SK-N-MC (cell line): ENCODE measurements around the gene EIF6.

ENCODE experiments used
- DNase-seq: peaks from one replicate; pipeline ENCODE4 v3.0.0-alpha.2; 2011; ENCODE audit warnings: low read depth, low spot score
- H3K27ac ChIP-seq: fragments of 200-600 bp; sonication (generic); 2 replicates; pipeline ENCODE4 v1.5.1; 2016; ENCODE audit warnings: mixed run types
- H3K36me3 ChIP-seq: fragments of 200-600 bp; sonication (generic); 2 replicates; pipeline ENCODE4 v1.6.1; 2017; ENCODE audit warnings: antibody characterized with exemption, low read length, mixed read lengths; ENCODE audit not compliant: insufficient read depth
- H3K4me3 ChIP-seq: fragments of 200-600 bp; sonication (generic); 2 replicates; pipeline ENCODE4 v1.5.1; 2016
- H3K9ac ChIP-seq: fragments of 200-600 bp; sonication (generic); 2 replicates; pipeline ENCODE4 v1.8.0; 2017; ENCODE audit warnings: mixed run types, mixed read lengths; ENCODE audit not compliant: insufficient read length
- H3K9me3 ChIP-seq: fragments of 200-600 bp; sonication (generic); 2 replicates; pipeline ENCODE4 v1.6.1; 2017; ENCODE audit warnings: low read depth, mild to moderate bottlenecking, antibody characterized with exemption, low read length, moderate library complexity, mixed read lengths
- EZH2 ChIP-seq: fragments of 200-600 bp; sonication (generic); IDR thresholded peaks from one replicate; pipeline ENCODE4 v1.6.1; 2017; ENCODE audit warnings: antibody characterized with exemption
- FOXP2 ChIP-seq: optimal IDR thresholded peaks from 2 replicates; pipeline ENCODE3; 2011; ENCODE audit warnings: mild to moderate bottlenecking, moderate library complexity; ENCODE audit not compliant: insufficient read depth; ENCODE audit errors: extremely low read length, control extremely low read depth
- POLR2AphosphoS5 ChIP-seq: IDR thresholded peaks from 2 replicates; pipeline ENCODE4 v1.6.1; 2012; ENCODE audit warnings: mild to moderate bottlenecking, low read depth, low read length, borderline replicate concordance

EIF6 gene

DNA sequence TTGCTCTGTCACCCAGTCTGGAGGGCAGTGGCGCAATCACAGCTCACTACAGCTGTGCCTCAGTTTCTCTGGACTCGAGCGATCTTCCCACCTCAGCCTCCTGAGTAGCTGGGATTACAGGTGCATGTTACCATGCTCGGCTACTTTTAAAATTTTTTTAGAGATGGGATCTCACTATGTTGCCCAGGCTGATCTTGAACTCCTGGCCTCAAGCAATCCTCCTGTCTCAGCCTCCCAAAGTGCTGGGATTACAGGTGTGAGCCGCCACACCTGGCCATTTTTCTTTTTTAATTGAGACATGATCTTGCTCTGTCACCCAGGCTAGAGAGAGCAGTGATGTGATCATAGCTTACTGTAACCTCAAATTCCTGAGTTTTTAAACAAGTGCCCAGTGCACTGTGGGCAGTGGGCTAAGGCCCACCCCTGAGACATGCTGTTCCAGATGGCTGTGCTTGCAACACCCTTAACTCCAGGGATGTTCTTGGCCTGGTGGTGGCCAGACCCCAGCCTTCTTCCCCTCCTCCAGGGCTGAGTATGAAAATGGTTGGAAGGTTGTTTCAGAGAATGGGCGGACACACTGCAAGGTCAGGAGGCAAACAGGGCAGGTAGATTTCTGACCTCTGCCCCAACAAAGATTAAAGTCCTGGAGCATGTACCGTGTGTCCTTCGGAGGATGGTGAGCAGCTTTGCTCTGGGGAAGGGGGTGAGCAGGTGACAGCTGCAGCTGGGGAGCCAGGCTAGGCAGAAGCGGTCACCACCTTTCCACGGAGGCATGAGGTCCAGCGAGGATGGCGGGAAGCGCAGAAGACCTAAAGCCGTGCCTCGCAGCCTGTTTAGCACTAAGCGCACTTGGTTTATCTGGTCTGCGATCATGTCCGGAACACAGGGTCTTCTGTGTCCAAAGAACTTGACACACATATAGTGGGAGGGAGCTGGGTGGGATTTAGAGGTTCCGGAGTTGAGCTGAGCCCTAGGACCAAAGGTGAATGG is 9.0 kb upstream of the EIF6 start:
- Histone ChIP-seq H3K36me3 (no peaks in the 10 kb centered on the region), H3K9ac (no peak overlapping the region), H3K9me3 (no peaks in the 10 kb centered on the region), H3K4me3 (no peak overlapping the region), H3K27ac (no peak overlapping the region)
- TF ChIP-seq POLR2AphosphoS5 (no peak), FOXP2 (no peak), EZH2 (no peak)
- DNase-seq = no peak

DNA sequence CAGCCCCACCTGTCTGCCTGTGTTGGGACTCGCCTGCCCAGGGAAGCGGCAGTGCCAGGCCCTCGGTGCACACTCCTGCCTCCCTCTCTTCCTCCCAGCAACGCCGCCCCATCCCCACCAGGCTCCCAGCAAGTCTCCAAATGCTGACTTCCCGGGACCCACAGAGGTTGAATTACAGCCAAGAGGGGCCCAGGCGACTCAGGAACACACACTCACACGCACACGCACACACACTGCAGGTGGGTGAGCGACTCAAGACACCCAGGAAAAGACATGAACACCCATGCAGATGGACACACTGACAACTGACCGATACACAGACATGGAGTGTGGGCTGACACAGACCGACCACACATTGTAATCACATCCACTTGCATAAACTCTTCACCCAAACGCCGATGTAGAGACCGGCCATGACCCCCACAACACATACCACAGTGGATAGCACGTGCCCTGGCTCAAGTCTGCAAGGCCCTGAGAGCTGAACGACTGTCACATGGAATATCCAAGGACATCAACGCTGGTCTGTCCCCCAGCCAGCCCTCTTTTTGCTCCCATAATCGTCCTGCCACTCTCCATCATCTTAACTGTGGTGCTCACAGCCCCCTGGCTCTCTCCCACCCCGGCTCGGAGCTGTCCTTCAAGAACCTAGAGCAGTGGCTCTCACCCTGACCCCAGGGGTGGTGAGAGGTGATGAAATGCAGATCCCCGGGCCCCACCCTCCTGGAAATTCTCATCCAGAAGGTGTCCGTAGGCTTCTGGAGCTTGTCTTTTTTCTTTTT is 8.1 kb upstream of the EIF6 start:
- no peak for DNase-seq
- Histone ChIP-seq H3K9me3 (no peaks in the 10 kb centered on the region), H3K27ac (no peak overlapping the region), H3K4me3 (no peak overlapping the region), H3K9ac (no peak overlapping the region), H3K36me3 (no peaks in the 10 kb centered on the region)
- no peak for TF ChIP-seq FOXP2
- TF ChIP-seq POLR2AphosphoS5 = no peak
- TF ChIP-seq EZH2 = no peak

DNA sequence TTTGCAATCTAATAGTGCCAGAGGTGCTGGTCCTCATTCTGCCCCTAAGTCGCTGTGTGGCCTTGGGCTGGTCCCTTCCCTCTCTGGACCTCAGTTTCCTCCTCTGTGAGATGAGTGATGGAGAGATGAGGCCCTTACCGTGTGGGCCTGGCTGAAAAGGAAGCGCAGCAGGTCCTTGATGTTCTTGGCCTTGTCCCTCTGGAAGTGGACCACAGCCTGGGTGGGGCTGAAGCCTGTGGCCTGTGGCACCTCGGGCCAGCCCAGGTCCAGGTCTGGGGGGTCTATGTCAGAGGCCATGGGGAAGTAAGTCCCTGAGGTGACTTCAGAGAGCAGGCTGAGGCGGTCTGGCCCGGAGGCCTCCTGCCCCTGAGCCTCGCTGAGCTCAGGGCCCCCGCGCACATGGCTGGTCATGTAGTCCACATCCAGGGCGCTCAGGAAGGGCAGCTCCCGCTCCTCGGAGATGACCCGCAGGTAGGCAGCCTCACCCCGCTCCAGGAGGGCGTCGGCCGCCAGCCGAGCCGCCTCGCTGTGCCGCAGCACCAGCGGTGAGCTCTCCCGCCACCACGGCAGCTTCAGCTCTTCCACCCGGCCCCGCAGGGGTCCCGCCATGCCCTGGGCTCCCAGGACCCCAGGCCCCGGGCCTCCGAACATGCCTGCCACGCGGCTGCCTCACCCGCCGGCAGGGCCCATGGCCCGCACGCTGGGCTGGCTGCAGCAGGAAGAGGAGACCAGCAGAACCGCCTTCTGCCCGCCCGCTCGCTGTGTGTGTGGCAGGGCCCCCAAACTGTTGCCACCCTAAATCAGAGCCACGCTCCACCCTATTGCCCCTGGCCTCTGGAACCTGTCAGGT is 7.3 kb upstream of the EIF6 start, which contains the start of gene FAM83C:
Gene FAM83C, minus strand, starts transcription at position 772 of the 850 bp plus-strand sequence. Its CDS starts 121 bp downstream, at position 651.
- TF ChIP-seq POLR2AphosphoS5 = no peak
- no peak for TF ChIP-seq FOXP2
- TF ChIP-seq EZH2 = no peak
- Histone ChIP-seq H3K9me3 (no peaks in the 10 kb centered on the region), H3K9ac (no peak within 1 kb of the TSS), H3K27ac (no peak within 1 kb of the TSS), H3K36me3 (no peaks in the 10 kb centered on the region), H3K4me3 (no peak within 1 kb of the TSS)
- no peak for DNase-seq

DNA sequence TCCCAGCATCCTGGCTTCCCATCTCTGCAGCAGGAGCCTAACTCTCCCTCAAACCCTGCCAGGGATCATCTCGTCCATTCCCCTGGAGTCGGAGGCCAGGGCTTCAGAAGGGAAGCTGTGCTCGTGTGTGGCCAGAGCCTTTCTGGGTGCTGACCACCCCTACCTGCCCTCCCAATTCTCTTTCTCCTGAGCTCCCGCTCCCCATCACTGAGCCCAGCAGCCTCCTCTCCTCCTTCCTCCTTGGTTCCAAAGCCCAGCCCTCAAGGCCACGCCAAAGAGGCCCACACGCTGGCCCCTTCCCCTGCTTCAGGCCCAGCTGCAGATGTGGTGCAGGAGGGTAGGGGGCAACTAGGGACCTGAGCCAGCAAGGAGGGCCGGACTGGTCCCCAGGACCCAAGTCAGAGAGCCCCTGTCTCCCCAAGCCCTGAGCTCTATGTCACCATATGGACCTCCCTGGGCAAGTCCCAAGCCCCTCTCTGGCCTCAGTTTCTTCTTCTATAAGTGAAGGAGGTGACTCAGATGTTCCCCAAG is 6.4 kb upstream of the EIF6 start:
- Histone ChIP-seq H3K9ac (no peak overlapping the region), H3K27ac (no peak overlapping the region), H3K9me3 (no peaks in the 10 kb centered on the region), H3K4me3 (no peak overlapping the region), H3K36me3 (no peaks in the 10 kb centered on the region)
- TF ChIP-seq POLR2AphosphoS5 (no peak), EZH2 (no peak), FOXP2 (no peak)
- DNase-seq = no peak

DNA sequence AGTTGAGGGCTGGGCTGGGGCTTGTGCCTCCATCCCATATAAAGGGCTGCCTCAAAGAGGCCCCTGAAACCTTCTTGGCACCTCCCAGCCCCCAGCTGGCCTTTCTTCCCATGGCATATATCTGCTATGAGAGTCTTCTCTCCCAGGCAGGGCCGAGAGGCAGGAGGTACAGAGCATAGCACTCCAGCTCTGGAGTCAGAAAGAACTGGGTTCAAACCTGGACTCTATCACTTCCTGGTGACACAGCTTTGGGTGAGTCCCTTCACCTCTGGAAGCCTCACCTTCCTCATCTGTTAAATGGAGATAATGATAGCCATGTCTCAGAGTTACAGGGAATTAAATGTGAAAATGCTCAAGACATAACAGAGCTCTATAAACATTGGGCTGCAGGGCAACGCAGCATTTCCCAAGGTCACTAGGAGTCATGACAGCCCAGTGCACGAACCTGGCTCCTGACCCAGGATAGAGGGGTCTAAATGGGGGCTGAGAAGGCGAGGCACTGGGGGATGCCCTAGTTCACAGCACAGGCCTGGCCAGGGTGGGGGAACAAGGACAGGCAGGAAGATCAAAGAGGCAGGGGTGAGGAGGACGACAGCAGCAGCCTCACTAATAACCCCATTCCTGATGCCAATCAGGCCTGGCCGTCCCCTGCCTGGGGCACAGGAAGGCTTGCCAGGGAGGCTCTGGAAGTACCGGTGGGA is 5.8 kb upstream of the EIF6 start:
- DNase-seq = no peak
- no peak overlapping the region for H3K9ac ChIP-seq
- no peaks in the 10 kb centered on the region for H3K36me3 ChIP-seq
- H3K27ac ChIP-seq = no peak overlapping the region
- TF ChIP-seq POLR2AphosphoS5 = no peak
- no peak for TF ChIP-seq FOXP2
- TF ChIP-seq EZH2 = no peak
- H3K9me3 ChIP-seq = no peaks in the 10 kb centered on the region
- no peak overlapping the region for H3K4me3 ChIP-seq

DNA sequence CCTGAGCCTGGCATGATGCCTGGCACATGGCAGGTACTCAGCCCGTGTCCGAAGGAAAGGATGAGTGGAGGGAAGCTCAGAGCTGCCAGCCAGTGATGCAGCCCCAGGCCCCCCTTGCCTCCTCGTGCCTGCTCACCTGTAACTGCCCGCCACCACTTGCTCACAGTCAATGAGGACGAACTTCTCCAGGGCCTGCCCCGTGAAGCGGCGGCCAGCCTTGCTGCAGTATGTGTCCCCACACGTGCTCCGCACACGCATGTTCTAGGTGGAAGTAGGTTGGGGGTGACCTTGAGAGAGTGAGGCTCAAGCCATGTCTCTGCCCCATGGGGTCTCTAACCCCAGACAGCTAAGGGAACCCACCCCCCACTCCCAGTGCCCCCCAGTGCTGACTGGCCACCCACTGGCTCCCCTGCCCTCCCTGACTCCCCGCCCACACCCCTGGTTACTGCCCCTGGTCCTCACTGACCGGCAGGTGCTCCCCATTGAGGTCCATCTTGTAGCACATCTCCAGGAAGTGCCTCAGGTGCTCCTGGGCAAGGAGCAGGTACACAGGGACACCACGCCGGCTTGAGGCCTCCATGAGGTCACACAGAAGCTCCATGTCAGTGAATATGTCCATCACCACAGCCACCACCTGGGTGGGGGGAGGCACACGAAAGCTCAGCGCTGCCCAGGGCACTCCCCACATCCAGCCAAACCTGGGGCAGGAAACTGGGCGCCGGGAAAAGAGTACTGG is 3.9 kb upstream of the EIF6 start:
- Histone ChIP-seq H3K27ac (no peak overlapping the region), H3K4me3 (no peak overlapping the region), H3K36me3 (peaks cover under 1% of the 10 kb centered on the region; the same call in 1 of the 2 replicates), H3K9ac (no peak overlapping the region), H3K9me3 (no peaks in the 10 kb centered on the region)
- TF ChIP-seq FOXP2 = no peak
- no peak for TF ChIP-seq POLR2AphosphoS5
- TF ChIP-seq EZH2 = no peak
- DNase-seq = no peak
